Parathyroid adenoma (tissue), 2 donors: ENCODE measurements around the gene C8A.

ENCODE experiments used
- H2AFZ ChIP-seq: fragments of 300-600 bp; sonication (generic); one replicate; pipeline ENCODE4 v1.7.0; 2017; ENCODE audit warnings: antibody characterized with exemption, mild to moderate bottlenecking
- H3K27ac ChIP-seq: fragments of 300-600 bp; sonication (generic); one replicate; pipeline ENCODE4 v1.7.0; 2017
- H3K27me3 ChIP-seq: fragments of 300-600 bp; sonication (generic); one replicate; pipeline ENCODE4 v1.7.0; 2017; ENCODE audit warnings: low read length; ENCODE audit not compliant: control insufficient read depth, insufficient read depth
- H3K36me3 ChIP-seq: fragments of 300-600 bp; sonication (generic); one replicate; pipeline ENCODE4 v1.7.0; 2017; ENCODE audit warnings: low read length; ENCODE audit not compliant: control insufficient read depth, insufficient read depth
- H3K4me1 ChIP-seq: fragments of 300-600 bp; sonication (generic); one replicate; pipeline ENCODE4 v1.7.0; 2017; ENCODE audit warnings: control low read depth
- H3K4me2 ChIP-seq: fragments of 300-600 bp; sonication (generic); one replicate; pipeline ENCODE4 v1.7.0; 2017; ENCODE audit warnings: low read length
- H3K4me3 ChIP-seq: fragments of 300-600 bp; sonication (generic); one replicate; pipeline ENCODE4 v1.7.0; 2017; ENCODE audit warnings: low read depth, low read length
- H3K79me2 ChIP-seq: fragments of 300-600 bp; sonication (generic); one replicate; pipeline ENCODE4 v1.7.0; 2017; ENCODE audit warnings: control low read depth
- H3K9ac ChIP-seq: fragments of 300-600 bp; sonication (generic); one replicate; pipeline ENCODE4 v1.7.0; 2017; ENCODE audit warnings: mild to moderate bottlenecking
- H3K9me3 ChIP-seq: fragments of 300-600 bp; sonication (generic); one replicate; pipeline ENCODE4 v1.7.0; 2017; ENCODE audit warnings: low read length; ENCODE audit not compliant: control insufficient read depth
- TF ChIP-seq, protein P1 (sequence below): fragments of 300-600 bp; sonication (generic); IDR thresholded peaks from one replicate; pipeline ENCODE4 v1.7.0; 2017; ENCODE audit warnings: antibody characterized with exemption, mild to moderate bottlenecking
- donor health status: primary hyperparathyroidism.

C8A gene

DNA sequence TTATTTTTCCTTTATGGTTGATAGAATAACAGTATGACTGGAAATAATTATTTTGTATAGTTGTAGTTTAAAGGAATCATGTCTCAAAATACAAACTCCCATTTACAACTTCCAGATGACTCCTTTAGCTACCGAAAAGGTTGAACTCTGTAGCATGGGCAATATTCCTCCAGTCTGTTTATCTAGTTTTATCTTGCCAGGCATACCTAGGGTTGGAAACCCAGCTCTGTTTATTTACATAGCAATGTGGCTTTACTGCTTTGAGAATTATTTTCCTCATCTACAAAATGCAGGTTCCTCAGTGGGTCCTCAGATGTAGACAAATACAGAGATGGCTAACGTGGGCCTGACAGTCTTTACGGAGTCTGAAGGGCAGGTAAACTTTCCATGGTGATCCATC lies 51.1 kb downstream of the C8A start:
- Histone ChIP-seq H2AFZ (no peak overlapping the region), H3K4me2 (no peak overlapping the region), H3K79me2 (no peaks in the 10 kb centered on the region), H3K9me3 (no peaks in the 10 kb centered on the region), H3K27me3 (no peaks in the 10 kb centered on the region), H3K4me1 (no peaks in the 10 kb centered on the region), H3K4me3 (no peak overlapping the region), H3K9ac (no peak overlapping the region), H3K27ac (no peak overlapping the region), H3K36me3 (no peaks in the 10 kb centered on the region)
- TF ChIP-seq, protein P1, sequence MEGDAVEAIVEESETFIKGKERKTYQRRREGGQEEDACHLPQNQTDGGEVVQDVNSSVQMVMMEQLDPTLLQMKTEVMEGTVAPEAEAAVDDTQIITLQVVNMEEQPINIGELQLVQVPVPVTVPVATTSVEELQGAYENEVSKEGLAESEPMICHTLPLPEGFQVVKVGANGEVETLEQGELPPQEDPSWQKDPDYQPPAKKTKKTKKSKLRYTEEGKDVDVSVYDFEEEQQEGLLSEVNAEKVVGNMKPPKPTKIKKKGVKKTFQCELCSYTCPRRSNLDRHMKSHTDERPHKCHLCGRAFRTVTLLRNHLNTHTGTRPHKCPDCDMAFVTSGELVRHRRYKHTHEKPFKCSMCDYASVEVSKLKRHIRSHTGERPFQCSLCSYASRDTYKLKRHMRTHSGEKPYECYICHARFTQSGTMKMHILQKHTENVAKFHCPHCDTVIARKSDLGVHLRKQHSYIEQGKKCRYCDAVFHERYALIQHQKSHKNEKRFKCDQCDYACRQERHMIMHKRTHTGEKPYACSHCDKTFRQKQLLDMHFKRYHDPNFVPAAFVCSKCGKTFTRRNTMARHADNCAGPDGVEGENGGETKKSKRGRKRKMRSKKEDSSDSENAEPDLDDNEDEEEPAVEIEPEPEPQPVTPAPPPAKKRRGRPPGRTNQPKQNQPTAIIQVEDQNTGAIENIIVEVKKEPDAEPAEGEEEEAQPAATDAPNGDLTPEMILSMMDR, result no peak

DNA sequence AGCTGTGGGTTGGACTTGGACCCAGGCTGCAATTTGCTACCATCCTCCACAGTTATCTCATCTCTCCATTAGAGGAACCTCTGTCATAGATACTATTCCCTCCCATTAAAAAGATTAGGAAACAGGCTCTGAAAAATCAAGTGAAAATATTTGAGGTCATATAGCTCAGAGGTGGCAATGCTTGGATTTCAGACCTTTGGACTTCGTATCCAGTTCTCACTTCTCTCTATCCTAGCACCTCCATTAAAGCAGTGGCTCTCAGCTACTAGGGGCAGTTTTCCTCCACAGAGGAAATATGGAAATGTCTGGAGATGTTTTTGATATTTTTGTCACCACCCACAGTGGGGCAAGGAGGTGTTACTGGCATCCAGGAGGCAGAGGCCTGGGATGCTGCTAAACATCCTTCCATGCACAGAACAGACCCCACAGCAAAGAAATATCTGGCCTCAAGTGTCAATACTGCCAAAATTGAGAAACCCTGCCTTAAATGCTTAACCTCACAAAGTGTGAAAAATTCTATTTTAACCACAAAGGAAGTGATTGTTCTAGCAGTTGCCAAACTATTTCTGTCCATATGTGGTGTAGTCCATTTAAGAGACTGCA lies 54.1 kb downstream of the C8A start:
- H3K4me2 ChIP-seq, result no peak overlapping the region
- no peak overlapping the region for H3K9ac ChIP-seq
- H2AFZ ChIP-seq, result no peak overlapping the region
- H3K4me3 ChIP-seq, result no peak overlapping the region
- H3K36me3 ChIP-seq, result no peaks in the 10 kb centered on the region
- no peaks in the 10 kb centered on the region for H3K9me3 ChIP-seq
- H3K4me1 ChIP-seq, result no peaks in the 10 kb centered on the region
- no peaks in the 10 kb centered on the region for H3K79me2 ChIP-seq
- H3K27ac ChIP-seq, result no peak overlapping the region
- TF ChIP-seq, protein P1, result no peak
- no peaks in the 10 kb centered on the region for H3K27me3 ChIP-seq

DNA sequence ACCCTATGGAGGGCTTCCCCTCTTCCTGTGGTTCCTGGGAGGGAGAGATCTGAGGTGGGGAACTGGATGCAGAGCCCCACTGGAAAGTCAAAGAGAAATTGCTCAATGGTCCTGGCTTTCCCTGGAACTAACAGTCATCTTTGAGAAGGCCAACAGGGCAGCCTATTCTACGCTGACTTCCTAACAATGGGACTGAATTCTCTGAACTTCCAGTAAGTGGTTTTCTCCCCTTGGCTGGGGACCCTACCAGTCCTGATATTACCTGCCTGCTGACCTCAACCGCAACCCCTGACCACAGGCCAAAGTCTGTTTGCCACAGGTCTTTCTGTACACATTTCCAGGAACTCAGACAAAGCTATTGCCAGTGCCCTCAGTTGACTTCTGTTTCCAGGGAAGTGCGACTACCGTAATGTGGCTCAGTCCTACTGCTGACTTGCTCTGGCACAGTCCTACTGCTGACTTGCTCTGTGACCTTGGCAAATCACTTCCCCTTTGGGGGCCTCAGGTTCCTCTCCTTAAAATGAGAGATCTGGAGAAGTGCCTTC lies 55.9 kb downstream of the C8A start:
- H3K9me3 ChIP-seq, result no peaks in the 10 kb centered on the region
- H2AFZ ChIP-seq, result no peak overlapping the region
- H3K27ac ChIP-seq, result no peak overlapping the region
- no peak overlapping the region for H3K4me2 ChIP-seq
- H3K4me1 ChIP-seq, result no peaks in the 10 kb centered on the region
- H3K9ac ChIP-seq, result no peak overlapping the region
- H3K79me2 ChIP-seq, result no peaks in the 10 kb centered on the region
- no peak overlapping the region for H3K4me3 ChIP-seq
- no peaks in the 10 kb centered on the region for H3K27me3 ChIP-seq
- no peaks in the 10 kb centered on the region for H3K36me3 ChIP-seq
- TF ChIP-seq, protein P1, result no peak

DNA sequence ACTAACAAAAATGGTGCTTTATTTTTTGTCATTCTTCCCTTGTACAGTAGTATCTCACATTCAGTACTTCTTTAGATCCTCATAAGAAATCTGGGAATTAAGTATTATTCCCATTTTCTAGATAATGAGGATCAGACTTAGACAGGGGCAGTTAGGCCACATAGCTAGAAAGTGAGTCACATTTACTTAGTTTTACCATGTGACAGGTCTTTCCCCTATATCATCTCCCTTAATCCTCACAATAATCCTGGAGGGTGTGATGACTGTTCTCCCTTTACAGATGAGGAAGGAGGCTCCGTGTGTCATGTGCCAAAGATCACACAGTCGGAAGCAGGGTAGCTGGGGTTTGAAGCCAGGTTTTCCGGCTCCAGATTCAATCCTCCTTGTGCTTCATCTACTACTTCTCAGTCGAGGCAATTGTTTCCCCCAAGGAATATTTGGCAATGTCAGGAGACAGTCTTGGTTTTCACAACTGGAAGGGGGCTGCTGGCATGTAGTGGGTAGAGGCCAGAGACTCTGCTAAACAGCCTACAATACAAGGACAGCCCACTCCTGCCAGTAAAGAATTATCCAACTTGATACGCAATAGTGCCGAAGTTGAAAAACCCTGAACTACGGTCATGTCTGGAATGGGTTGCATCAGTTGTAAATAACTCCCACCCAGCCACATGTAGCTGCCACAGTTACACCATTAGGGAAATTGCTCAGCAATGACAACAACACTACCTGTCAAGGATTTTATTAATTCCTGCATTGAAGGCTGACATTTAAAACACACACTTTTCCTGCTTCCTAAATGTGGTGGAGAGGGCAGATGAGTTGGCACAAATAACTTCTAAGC lies 56.7 kb downstream of the C8A start:
- Histone ChIP-seq H3K27ac (no peak overlapping the region), H2AFZ (no peak overlapping the region), H3K4me2 (no peak overlapping the region), H3K27me3 (no peaks in the 10 kb centered on the region), H3K9ac (no peak overlapping the region), H3K4me3 (no peak overlapping the region), H3K79me2 (no peaks in the 10 kb centered on the region), H3K36me3 (no peaks in the 10 kb centered on the region), H3K4me1 (no peaks in the 10 kb centered on the region), H3K9me3 (no peaks in the 10 kb centered on the region)
- TF ChIP-seq, protein P1, result no peak
